ENCODE results near the gene KLF11. TPM values are rescaled to one million over a fixed set of nuclear protein-coding genes. Genes with fewer than 3 reads are reported as not detected.

Gene KLF11
- total RNA-seq, 1 experiment from 2014 or later, result 11.0 TPM

Small RNAs within 50 kb of the gene (small RNA-seq; reads per million reads assigned to genes)
- gene RF00568, result 0 reads per million in 2 experiments

Other genes starting within 250 kb of the KLF11 start
- 25.6 and 26.7 TPM in 2 replicates for gene TAF1B, start 200.1 kb upstream of the KLF11 start, total RNA-seq (2014; rRNA removed; shearing (Covaris generic))
- gene GRHL1, start 91.9 kb upstream of the KLF11 start, total RNA-seq (2014; rRNA removed; shearing (Covaris generic)), result 1.9 and 2.1 TPM in 2 replicates
- gene CYS1, start 36.9 kb downstream of the KLF11 start, total RNA-seq (2014; rRNA removed; shearing (Covaris generic)), result 0.27 and 0.29 TPM in 2 replicates
- 38.9 and 46.9 TPM in 2 replicates for gene RRM2, start 79.2 kb downstream of the KLF11 start, total RNA-seq (2014; rRNA removed; shearing (Covaris generic))